Stimulated activated CD4-positive, alpha-beta T cell treated with anti-CD3 and anti-CD28 coated beads, TNF-alpha, amount 100 ng/mL, for 24 hours (primary cell): ENCODE results near the gene MTTP.

Source experiments
- DNase-seq, 3 experiments: peaks; one replicate each; pipeline ENCODE4 v3.0.0-alpha.2; 2020; ENCODE audit warnings: low read depth in 3 of 3

MTTP gene

GRCh38 chr4:99593781-99594641 lies 19.4 kb downstream of the MTTP start:
- no peak for DNase-seq

DNA sequence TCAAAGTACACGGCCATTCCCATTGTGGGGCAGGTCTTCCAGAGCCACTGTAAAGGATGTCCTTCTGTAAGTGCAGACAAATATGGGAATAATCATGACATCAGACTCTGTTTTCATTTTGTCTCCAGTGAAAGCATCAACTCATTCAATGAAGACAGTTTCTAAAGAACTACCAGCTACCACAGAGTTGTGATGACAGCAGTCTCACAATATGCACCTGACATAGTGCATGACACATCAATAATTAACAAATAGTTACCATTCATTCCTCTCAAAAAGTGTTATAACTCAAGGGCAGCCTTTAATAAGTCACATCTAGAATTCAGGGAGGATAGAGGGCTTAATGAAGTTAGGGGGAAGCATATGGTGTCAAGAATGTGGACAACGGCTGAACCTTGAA lies 20.2 kb downstream of the MTTP start:
- DNase-seq, result no peak

DNA sequence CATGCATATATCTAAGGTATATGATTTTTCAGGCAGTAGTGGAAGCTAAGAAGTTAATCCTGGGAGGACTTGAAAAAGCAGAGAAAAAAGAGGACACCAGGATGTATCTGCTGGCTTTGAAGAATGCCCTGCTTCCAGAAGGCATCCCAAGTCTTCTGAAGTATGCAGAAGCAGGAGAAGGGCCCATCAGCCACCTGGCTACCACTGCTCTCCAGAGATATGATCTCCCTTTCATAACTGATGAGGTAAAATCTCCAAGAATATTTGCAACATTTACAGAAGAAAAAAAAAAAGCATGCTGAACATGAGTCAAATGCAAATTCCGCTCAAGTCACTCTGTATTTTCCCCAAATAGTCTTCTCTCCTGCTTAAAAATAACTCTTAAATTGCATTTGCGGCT lies 32.1 kb downstream of the MTTP start:
- DNase-seq, result no peak

- no peak for DNase-seq
These were observed 33.8 kb downstream of the MTTP start for GRCh38 chr4:99608417-99608816.

DNA sequence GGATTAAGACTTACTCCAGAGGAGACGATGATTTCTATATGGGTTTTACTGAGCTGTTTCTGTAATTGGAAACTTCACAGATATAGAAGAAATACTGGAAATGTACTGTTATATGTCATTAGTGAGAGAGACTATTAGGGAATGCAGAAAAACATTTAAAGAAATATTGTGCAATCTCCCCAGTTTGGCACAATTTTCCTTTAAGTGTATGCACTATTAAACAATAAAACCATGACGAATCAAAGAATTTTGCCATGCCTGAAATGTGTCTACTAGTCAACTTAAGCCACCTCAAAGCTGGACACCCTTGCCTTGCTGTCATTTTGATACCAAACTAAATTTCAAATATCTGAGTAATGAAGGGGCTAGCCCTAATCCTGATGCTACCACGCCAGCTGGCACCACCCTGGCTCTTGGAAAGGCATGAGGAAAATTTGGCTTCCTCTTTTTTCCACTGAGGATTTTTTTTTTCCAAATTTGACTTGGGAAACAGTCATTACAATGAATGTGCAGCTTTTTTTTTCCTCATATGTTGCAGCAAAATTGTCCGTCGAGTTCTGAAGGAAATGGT lies 36.1 kb downstream of the MTTP start:
- DNase-seq, result no peak

GRCh38 chr4:99612281-99612680 lies 37.7 kb downstream of the MTTP start:
- DNase-seq, result no peak

- DNase-seq, result no peak
These were observed 38.1 kb downstream of the MTTP start for GRCh38 chr4:99612704-99613103.

DNA sequence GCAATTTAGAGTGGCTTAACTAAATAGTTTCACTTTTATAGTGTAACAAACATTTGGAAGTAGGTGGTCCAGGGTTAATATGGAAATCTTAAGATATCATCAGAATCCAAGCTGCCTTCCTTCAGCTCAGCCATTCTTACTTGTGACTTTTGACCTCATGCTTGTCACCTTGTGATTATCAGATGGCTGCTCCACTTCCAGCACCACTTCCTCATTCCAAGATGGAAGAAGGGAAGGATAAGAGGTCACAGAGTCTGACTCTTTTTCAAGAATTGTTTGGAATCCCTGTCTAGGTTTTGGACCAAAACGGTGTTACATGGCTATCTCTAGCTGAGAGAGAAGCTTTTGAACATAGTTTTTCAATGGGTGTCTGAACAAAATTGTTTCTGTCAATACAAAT lies 39.9 kb downstream of the MTTP start:
- no peak for DNase-seq

DNA sequence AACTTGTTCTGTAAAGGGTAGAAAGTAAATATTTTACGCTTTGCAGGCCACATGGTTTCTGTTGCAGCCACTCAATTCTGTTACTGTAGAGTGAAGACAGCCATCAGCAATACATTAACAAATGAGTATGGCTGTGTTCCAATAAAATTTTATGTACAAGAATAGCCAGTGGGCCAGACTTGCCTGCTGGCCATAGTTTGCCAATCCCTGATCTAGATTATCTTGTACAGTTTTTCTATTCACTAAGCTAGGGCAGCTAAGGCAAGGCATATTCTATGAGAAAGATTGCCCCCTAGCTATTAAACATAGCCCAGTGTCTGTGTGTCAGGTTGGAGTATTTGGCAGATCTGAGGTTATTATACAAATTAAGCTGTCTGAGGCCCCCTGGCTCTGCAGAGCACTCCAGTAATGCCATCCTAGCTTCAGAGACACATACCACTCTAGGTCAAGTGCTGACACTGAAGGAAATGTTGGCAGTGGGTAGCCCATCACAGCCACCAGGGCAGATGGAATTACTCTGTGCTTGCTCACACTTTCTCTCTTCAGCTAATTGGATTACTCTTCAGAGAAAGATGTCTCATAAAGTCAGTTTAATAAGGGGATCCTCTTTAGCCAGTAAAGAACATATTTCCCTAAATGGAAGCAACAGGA lies 40.7 kb downstream of the MTTP start:
- no peak for DNase-seq

- no peak for DNase-seq
These were observed 42.8 kb downstream of the MTTP start for GRCh38 chr4:99617374-99617773.

DNA sequence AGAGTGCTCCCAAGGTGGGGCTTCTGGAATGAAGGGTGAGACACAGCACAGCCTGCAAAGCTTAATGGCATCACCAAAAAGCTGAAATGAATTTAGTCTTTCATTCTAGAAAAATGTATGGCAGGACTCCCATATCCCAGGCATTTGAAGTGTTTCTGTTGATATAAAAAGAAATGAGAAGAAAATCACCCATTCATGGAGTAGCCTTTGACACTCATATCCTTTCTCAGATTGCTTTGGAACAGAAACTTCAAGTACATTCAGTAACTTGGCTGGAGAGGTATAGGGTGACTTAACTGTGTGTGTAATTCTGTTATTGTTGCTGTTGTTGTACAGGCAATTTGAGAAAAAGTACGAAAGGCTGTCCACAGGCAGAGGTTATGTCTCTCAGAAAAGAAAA lies 47.7 kb downstream of the MTTP start:
- DNase-seq, result no peak

DNA sequence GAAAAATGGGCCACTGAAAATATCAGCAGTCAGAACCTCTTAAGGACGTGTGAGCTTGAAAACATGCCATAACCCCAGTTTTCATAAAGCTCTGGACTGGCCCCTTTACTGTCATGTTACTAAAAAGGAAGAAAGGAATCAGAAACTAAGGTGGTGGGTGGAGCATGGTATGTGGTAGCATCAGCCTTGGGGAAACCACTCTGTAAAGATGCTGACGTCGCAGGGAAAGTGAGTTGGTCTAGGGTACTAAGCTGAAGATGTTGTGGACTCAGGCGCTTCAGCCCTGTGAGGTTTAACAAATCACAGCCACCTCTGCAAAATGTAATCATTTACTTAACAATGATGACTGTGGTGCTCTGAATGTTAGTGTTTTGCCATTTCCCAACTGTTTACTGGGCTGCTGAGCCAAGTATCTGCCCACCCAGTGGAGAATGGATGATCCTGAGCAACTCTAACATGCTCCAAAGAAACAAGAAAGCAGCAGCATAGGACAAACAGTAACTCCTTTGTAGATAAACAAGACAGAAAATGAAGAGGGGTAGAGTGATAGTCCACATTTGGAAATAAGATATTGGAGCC lies 49.6 kb downstream of the MTTP start:
- DNase-seq, result no peak

GRCh38 chr4:99625369-99625768 lies 50.7 kb downstream of the MTTP start:
- no peak for DNase-seq

DNA sequence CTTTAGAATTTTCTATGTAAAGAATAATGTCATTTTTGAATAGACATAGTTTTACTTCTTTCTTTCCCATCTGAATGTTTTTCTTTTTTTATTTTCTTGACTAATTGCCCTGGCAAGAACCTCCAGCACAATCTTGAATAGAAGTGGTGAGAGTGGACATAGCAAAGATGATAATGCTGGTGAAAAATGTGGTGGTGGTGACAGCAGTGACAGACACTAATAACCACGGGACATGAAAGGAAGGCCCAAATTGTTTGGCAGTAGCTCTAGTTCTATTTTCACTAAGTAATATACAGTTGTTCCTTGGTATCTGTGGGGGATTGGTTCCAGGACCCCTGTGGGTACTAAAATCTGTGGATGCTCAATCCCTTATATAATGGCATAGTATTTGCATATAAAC lies 53.4 kb downstream of the MTTP start:
- no peak for DNase-seq

DNA sequence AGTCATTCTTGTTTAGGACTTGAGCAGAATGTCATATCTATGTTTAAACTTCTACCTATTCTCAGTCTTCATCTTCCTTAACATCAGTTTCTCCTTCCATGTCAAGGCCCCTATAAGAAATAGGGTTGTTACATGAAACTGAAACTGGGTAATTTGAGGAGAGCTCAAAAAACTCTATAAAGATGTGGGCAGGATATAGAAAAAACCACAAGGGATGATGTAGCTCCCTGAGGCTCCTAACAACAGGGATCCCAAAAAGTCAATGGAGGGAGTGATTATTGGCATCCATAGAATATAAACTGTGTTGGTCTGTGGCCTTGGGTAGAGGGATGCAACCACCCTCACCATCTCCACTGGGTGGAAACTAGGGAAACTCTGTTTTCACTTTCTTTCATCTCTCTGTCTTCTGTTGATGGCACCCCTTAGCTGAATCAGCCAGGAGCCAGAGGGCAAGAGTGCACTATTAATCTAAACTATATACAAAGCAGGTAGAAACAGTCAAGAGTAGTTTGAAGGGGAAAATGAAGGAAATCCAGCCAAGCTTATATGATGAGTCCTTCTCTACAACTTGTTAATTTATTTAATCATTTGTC lies 55.4 kb downstream of the MTTP start:
- no peak for DNase-seq

GRCh38 chr4:99630857-99631360 lies 56.3 kb downstream of the MTTP start:
- DNase-seq, result no peak

DNA sequence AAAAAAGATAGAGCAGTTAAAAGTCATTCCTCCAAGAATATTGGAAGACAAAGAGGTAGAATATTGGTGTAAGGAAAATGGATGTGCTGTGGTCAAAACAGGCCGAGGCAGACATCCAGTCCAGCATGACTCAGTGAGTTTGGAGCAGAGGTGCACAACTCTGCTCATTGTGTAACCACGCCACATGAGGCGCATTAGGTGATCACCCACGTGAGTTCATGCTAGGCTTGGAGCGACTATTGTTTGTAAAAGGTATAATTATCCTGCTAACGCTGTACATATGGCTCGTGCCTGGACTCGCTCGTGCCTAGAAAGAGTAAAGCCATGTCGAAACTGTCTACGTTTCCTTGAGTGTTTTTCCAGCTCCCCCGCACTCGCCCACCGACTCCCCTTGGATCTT lies 59.1 kb downstream of the MTTP start:
- no peak for DNase-seq

DNA sequence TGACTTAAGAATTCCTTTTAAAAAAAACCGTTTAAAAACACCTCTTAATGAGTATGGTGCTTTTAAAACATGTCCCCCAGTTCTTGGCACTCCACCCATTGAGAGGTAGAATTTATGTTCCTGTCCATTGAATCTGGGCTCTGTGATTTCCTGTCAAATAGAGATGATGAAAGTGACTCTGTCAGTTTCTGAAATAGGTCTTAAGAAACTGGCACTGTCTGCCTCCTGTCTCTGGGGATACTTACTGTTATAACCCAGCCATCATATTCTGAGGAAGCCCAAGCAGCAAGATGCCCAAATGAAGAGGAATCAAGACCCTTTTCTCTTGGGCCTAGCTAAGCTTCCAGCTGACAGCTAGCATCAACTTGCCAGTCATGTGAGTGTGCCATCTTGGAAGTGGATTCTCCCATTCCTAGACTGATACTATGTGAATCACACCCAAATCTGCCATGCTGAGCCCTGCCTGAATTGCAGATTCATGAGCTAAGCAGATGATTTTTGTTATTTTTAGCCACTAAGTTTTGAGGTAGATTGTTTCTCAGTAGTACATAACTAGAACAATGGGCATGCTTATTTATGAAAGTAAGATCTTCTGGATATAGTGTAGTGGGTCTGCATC lies 60.2 kb downstream of the MTTP start:
- DNase-seq, result no peak

GRCh38 chr4:99635601-99636000 lies 61.0 kb downstream of the MTTP start:
- no peak for DNase-seq

GRCh38 chr4:99636422-99636821 lies 61.8 kb downstream of the MTTP start:
- no peak for DNase-seq

GRCh38 chr4:99637174-99637573 lies 62.5 kb downstream of the MTTP start:
- DNase-seq, result no peak

DNA sequence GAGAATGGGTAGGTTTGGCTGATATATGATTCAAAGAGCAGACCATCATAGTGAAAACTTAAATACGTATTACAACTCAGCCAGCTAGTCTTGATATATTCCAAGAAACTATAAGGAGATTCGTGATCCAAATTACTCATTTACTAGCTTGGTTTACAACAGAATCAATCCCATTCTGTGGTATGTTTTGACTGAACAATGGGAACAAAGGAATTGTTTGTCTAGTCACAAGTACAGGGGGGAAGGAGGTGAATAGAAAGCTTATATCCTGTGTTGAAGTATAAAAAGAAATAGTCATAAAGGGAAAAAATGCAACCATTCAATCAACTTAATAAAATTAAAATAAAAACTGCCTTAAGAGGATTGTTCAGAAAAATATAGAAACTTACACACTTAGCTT lies 66.1 kb downstream of the MTTP start:
- no peak for DNase-seq
